ENCODE measurements around the gene ZNF836.

ZNF836 gene

GRCh38 chr19:52112624-52113023 is 58.8 kb downstream of the ZNF836 start:
- Histone ChIP-seq H3K36me3 (ENCODE audit: control insufficient read depth in 5 of 5, insufficient read depth in 5 of 5, low read length in 5 of 5) (peaks cover 20 to 35% (median 23%) of the 10 kb centered on the region in 5 donors), H3K4me3 (ENCODE audit: low read depth in 1 of 5, low read length in 5 of 5) (peak overlapping the region in 1 of 5 donors; percentile 54), H3K4me1 (ENCODE audit: control insufficient read depth in 5 of 5, insufficient read depth in 5 of 5, low read length in 5 of 5) (no peaks in the 10 kb centered on the region), H3K27me3 (ENCODE audit: control insufficient read depth in 5 of 5, insufficient read depth in 4 of 5, low read length in 5 of 5) (no peaks in the 10 kb centered on the region), H3K27ac (ENCODE audit: low read depth, low read length) (no peak overlapping the region), H3K9ac (ENCODE audit: low read length in 5 of 5) (no peak overlapping the region), H3K9me3 (ENCODE audit: control insufficient read depth in 5 of 5, low read length in 5 of 5) (peaks cover 68 to 99% (median 97%) of the 10 kb centered on the region in 5 donors)

DNA sequence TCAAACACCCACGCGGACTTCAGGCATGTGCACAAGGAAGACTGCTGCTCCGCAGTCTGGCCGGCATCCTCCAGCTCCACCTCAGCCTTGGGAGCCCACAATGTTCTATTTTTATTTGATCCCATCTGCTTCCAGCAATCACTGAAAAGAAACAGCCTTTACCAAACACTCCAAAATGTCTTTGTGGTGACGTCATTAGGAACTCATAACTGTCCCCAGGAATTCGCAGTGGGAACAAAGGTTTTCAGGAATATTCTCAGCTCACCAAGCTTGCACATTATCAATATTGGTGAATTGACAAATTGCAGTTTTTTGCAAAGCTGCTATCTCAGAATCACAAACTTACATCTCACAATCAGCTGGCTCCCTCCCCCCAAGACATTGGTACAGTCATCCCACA is 60.6 kb downstream of the ZNF836 start:
- no peaks in the 10 kb centered on the region for H3K4me1 ChIP-seq (ENCODE audit: control insufficient read depth in 5 of 5, insufficient read depth in 5 of 5, low read length in 5 of 5)
- H3K27me3 ChIP-seq (ENCODE audit: control insufficient read depth in 5 of 5, insufficient read depth in 4 of 5, low read length in 5 of 5) = no peaks in the 10 kb centered on the region
- no peak overlapping the region for H3K27ac ChIP-seq (ENCODE audit: low read depth, low read length)
- H3K9me3 ChIP-seq (ENCODE audit: control insufficient read depth in 5 of 5, low read length in 5 of 5) = peaks cover 54 to 87% (median 87%) of the 10 kb centered on the region in 5 donors
- H3K9ac ChIP-seq (ENCODE audit: low read length in 5 of 5) = no peak overlapping the region
- peaks cover 6 to 16% (median 7%) of the 10 kb centered on the region in 5 donors for H3K36me3 ChIP-seq (ENCODE audit: control insufficient read depth in 5 of 5, insufficient read depth in 5 of 5, low read length in 5 of 5)
- peak overlapping the region in 4 of 5 donors; percentile 29 to 48 (median 33) for H3K4me3 ChIP-seq (ENCODE audit: low read depth in 1 of 5, low read length in 5 of 5)
